Stimulated activated CD4-positive, alpha-beta T cell treated with anti-CD3 and anti-CD28 coated beads, Interleukin-12 subunit alpha, Interleukin-12 subunit beta, amount 100 ng/mL, for 48 hours (primary cell): ENCODE data around the gene ATP8B2.
A peak's percentile ranks its signal among the peaks of the same experiment; 100 is the strongest.
"Not testable (repeated sequence)": the region's sequence is repeated elsewhere in the genome, so short reads cannot be mapped to it uniquely, and the experiment has no call there.

Source experiments
- DNase-seq, 3 donors: peaks; one replicate each; pipeline ENCODE4 v3.0.0-alpha.2; 2020; ENCODE audit warnings: low read depth in 2 of 3, low spot score in 1 of 3

The ATP8B2 gene

DNA sequence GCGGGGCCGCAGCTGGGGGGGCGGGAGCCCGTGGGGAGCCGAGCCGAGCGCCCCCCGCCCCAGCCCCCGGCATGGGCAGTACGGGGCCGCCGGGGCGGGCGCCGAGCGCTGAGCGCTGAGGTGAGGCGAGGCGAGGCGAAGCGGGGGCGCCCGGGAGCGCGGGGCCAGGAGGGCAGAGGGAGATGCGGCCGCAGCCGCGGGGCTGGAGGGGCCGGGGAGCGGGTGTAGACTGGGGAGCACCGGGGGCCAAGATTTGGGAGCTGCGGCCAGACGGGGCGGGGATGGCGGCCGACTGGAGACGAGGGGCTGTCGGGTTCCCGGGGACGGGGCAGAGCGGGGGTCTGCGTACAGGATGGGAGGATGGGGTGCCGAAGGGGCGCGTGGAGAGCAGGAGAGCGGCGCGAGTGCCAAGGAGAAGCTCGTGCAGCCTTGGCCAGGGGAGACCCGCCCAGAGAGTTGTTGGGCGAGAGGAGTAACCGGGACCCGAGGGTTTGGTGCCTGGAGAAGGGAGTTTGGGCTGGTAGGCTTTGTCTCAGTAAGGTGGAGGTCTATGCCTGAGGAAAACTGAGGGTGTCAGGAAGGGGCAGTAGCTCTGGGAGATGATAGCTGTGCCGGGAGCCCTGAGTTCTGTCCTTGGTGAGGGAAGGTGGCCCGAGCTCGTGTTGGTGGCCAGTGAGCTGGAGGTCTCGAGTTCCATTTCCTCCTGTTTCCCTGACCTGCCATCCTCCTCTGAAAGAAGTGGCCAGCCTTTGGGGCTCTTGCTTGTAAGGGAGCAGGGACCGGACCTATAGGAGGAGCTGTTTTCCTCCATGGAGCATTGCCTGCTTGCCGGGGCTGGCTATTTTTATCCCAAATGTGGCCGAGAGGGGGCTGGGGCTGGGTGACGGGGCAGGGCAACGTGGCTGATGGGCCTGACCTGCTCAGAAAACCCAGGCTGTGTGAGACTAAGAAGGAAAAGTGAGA, 539 bp downstream of the ATP8B2 start:
- DNase-seq: peak in 2 of 3 donors; percentile 49 to 53

DNA sequence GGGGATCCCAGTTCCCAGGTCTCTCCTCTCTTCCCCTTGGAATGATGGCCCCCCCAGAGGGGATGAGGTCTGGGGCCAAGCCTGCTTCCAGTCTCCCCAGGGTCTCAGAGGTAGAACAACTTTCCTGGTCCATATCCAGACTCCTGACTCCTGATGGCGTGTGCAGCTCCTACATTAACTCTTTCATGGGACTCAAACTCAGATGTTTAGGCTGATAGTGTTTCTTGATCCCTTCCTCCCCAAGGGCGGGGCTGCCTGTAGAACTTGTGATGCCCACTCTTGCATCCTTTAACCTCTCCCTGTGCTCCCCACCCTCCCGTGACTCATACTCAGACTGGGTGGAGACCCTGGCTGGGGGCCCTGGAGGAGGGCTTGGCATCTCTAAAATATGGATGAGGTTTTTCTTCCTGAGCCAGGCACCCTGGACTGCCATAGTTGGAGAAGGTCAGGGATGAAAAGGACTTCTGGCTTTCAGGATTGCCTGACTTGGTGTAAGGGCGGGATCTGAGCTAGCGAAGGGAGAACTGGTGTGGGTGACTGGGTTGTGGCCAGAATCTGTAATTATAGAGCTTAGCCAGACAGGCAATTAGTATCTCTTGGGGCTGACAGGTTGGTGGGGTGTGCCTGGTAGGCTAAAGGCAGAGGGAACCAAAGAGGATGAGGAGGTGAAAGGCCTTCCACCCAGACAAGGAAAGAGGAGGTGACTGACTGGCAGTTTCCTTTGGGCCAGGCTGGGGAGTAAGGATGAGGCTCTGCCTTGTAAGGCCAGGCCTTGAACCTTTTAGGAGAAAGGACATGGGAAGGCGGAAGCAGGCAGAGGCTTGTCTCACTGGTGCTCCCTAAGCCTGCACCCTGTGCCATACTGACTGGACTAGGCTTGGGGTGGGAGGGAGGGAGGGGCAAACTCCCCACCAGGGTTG, 1.5 kb downstream of the ATP8B2 start:
- DNase-seq: no peak

DNA sequence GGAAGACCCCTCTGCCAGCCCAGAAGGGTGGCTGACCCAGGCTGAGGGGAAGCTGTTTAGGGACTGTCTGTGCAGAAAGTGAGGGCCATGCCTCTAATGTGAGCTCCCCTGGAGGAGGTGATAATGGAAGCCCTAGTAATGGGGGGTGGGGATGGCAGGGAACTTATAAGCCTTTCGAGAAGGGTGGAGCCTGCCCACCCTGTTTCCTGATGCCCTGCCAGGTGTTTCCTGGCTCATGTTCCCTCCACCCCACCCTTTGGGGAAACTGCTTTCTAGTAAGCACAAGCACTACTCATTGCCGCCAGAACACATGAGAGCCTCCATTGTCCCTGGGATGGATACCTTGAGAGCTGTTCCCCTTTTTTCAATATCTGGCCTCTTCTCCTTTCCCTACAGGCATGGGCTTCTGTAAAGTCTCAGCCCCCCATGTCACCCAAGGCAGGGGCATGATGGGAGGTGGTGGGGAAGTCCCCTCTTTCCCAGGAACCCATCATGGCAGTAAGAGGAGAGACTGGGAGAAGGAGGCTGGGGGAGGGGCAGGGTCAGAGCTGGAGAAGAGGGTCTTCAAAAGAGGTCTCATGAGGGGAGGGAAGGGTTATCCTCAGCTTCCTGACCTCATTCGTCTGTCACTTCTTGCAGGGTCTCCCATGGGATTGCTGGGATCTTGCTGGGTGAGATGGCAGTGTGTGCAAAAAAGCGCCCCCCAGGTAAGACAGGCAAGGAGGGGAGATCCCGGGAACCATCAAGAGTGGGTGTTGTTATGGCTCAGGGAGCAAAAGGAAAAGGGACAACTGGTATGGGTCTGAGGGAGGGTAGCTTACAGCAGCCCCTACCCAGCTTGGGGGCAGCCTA, 2.4 kb downstream of the ATP8B2 start:
- no peak for DNase-seq

DNA sequence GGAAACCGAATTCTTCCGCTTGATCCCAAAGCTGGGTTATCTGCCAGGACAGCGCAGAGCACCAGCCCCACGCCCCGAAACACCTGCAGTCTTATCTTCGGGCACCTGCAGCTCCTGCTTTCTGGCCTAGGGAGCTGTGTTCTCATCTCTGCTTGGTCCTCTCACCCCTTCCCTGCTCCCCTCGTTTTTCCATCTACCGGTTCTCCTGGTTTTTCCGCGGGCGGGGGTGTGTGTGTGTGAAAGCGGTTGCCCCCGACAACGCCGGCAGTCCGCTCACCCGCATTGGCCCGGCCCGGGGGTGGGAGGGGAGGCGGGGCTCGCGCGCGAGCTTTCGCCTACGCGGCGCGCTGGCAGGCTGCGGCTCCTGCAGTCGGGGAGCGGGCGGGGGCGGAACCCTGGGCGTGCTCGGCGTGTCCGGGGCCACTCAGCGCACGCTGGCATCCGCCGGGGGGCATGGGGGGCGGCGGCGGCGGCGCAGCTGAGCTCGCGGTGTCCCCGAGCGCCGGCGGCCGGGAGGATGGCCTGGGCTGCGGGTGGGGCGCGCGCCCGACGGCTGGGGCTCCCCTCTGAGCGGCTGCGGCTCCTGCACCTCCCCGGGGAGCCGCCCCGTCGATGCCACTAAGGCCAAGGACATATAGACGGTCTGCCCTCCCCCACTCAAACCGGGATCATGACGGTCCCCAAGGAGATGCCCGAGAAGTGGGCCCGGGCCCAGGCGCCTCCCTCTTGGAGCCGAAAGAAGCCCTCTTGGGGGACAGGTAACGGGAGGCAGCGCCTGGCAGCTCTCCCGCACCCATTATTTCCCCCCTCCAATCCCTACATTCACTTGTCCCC, 3.2 kb downstream of the ATP8B2 start:
- peak; percentile 61 to 83 (median 67) for DNase-seq

DNA sequence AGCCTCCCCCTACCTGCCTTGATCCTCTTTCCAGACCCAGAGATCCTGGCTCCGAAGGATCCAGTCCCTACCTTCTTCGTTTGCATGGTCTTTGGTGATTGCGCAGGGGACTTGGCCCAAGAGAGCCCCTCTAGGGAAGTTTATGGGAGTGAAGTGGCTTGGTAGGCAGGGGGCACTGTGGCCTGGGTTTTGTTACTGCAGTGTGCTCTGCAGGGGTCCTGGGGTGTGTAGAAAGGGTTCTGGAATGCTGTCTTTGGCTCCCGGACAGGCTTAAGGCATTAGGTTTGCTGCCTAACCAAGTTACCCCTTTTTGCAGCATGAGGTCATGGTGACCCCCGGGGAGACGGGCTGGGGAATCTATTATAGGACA, 3.8 kb downstream of the ATP8B2 start:
- no peak for DNase-seq

DNA sequence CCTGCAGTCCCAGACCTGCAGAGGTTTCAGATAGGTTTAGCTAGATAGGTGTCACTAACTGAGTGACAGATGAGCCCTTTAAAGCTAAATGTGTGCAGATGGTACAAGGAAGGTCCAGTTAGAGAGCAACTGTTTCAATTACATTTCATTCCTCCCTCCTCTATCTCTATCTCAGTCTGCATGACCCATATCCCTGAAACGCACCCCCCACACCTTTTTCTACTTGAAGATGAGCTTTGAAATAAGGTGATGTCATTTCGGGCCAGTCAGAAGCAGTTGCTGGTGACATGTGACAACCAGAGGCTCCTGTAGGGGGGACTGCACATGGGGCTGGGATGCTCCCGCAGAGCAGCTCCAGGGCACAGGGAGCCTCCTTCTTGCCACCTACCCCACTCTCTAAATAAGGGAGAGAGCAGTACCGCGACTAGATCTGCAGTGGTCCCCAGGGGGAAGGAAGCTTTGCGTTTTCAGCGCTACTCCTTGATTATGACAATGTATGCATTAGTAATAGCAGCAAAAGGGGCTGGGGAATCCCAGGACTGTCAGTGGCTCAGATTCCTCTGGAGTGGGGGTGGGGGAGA, 4.3 kb downstream of the ATP8B2 start:
- no peak for DNase-seq

DNA sequence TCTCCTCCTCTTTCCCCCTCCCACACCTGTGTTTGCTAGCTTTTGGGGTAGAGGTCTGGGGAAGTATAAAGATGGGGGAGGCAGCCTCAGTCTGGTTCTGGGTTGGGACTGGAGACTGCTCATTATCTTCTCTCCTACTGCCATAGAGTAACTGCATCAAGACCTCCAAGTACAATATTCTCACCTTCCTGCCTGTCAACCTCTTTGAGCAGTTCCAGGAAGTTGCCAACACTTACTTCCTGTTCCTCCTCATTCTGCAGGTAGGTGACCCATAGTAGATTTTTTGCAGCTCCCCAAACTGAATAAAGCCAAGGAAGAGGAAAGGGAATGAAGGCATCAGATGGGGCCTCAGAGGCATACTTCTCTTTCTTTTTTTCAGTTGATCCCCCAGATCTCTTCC, 5.3 kb downstream of the ATP8B2 start:
- no peak for DNase-seq

DNA sequence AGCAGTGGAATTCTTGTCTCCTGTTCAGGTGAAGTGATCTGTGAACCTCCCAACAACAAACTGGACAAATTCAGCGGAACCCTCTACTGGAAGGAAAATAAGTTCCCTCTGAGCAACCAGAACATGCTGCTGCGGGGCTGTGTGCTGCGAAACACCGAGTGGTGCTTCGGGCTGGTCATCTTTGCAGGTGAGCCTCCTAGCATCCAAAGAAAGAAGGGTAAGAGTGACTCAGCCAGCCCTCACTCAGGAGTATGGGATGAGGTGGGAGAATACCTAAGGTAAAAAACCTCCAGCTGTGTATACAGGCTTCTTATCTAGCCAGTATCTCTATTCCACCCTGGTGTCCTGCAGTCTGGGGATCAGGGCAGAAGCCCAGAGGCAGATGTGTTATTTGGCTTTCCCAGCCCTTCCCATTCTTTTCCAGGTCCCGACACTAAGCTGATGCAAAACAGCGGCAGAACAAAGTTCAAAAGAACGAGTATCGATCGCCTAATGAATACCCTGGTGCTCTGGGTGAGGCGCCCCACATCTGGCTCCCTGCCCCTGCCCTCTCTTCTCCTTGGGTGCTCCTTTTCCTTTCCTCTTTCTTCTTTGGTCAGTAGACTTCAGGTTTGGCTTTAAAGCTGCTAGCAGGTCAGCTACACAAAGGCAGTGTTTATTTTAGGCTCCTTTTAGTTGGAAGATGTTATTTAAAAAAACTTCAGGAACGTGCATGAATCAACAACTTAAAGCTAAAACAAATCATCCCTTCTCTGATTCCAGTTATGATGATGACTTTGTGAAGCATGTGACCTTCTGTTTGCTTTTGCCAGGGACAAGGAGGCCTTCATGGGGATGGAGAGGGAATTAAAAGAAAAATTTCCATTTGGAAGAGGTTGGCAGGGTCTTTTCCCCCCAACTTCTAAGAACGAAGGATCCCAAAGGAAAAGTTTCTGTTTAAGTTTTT, 9.0 kb downstream of the ATP8B2 start:
- DNase-seq: no peak

DNA sequence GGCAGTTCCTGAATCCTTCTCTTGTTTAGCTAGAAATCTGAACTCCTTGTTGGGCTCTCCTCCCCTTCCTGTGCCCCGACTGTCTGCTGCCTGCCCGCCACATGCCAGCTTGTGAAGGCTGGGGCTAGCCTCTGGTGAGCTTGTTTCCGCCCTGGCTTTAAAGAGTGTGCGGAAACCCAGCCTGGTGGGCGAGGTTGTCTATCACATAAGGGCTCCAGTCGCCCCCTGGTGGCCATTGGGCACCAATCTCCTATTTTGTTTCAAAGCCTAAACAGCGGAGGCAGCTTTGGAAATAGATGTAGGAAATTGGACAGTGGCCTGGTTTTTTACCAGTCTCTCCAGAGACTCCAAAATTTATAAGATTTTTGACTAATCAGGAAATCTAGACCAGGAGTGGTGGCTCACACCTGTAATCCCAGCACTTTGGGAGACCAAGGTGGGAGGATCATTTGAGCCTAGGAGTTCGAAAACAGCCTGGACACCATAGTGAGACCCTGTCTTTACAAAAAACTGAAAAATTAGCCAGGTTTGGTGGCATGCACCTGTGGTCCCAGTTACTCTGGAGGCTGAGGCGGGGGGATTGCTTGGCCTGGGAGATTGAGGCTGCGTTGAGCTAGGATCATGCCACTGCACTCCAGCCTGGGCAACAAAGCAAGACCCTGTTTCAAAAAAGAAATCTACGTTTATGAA, 9.8 kb downstream of the ATP8B2 start:
- peak; percentile 87 to 92 (median 89) for DNase-seq

DNA sequence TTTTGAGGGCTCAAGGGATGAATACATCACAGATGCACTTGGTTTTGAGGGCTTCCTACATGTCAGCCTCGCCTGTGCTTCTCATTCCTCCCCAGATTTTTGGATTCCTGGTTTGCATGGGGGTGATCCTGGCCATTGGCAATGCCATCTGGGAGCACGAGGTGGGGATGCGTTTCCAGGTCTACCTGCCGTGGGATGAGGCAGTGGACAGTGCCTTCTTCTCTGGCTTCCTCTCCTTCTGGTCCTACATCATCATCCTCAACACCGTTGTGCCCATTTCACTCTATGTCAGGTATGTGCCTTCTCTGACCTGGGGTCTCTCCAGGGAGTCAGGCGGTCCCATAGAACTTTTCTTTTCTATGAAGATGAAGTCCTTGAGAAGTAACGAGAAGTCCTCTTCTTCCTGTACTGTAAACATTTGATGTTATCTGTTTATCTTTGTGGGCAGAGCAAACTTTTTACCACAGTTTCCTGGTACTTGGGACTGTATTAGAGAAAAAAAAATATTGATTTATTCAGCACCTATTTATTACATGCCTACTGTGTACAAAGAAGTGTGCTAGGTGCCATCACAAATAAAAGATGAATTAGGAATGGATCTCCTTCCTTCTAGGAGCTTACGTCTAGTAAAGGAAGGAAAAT, 12.0 kb downstream of the ATP8B2 start:
- no peak for DNase-seq

DNA sequence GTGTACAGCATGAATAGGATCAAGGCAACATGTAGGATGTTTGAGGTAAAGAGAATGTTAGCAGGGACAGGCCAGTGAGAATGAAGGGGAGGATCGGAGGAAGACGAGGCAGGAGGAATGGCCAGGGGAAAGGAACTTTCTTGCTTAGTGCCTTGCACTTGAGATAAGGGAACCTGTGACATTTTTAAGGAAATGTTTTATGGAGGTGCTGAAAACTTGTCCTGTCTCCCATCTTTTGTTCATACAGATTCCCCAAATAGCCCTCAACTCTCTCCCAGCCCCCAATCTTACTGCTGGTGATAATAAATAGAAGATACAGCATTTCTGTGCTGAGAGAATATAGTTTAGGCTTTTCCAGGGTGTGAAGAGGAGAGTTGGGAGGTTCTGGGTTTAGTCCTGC, 13.6 kb downstream of the ATP8B2 start:
- no peak for DNase-seq

DNA sequence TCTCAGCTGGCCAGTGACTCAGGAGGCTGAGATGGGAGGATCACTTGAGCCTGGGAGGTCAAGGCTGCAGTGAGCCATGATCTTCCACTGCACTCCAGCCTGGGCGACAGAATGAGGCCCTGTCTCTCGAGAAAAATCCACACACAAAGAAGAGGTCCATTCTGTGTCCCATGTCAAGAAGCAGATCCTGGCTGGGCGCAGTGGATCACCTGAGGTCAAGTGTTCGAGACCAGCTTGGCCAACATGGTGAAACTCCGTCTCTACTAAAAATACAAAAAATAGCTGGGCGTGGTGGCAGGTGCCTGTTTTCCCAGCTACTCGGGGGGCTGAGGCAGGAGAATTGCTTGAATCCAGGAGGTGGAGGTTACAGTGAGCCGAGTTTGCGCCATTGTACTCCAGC, 16.0 kb downstream of the ATP8B2 start:
- not testable (repeated sequence) for DNase-seq

DNA sequence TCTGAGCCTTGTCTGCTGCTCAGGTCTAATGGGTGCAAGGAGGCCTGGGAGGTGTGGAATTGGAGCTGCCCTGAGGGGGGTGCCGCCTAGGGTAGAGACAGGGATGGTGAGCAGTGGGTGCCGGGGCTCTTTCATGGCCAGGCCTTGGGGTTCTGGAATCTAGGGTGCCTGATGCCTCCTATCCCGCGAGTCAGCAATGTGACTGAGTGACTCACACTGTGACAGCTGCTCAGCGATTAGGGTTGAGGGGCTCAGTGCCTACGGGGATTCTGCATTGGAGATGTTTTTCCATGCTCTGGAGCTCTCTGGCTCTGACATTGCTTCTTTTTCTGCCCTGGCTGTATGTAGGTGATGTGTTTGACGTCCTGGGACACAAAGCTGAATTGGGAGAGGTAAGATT, 16.8 kb downstream of the ATP8B2 start:
- DNase-seq: no peak

DNA sequence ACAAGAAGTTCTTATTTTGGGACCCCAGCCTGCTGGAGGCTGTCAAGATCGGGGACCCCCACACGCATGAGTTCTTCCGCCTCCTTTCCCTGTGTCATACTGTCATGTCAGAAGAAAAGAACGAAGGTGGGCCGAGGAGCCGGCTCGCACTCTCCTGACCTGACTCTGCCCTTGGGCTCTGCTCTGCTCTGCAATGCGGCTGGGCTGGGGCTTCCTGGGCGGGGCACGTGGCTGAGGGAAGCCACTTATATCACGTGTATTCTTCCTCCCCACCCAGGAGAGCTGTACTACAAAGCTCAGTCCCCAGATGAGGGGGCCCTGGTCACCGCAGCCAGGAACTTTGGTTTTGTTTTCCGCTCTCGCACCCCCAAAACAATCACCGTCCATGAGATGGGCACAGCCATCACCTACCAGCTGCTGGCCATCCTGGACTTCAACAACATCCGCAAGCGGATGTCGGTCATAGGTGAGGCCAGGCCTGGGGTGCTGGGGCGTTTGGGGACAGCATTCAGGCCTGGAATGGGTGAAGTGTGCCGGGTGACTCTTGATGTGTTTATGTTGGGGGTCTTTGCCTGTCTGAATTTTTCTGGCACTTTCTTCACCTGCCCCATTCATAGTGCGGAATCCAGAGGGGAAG, 17.6 kb downstream of the ATP8B2 start:
- DNase-seq: peak in 1 of 3 donors; percentile 54

DNA sequence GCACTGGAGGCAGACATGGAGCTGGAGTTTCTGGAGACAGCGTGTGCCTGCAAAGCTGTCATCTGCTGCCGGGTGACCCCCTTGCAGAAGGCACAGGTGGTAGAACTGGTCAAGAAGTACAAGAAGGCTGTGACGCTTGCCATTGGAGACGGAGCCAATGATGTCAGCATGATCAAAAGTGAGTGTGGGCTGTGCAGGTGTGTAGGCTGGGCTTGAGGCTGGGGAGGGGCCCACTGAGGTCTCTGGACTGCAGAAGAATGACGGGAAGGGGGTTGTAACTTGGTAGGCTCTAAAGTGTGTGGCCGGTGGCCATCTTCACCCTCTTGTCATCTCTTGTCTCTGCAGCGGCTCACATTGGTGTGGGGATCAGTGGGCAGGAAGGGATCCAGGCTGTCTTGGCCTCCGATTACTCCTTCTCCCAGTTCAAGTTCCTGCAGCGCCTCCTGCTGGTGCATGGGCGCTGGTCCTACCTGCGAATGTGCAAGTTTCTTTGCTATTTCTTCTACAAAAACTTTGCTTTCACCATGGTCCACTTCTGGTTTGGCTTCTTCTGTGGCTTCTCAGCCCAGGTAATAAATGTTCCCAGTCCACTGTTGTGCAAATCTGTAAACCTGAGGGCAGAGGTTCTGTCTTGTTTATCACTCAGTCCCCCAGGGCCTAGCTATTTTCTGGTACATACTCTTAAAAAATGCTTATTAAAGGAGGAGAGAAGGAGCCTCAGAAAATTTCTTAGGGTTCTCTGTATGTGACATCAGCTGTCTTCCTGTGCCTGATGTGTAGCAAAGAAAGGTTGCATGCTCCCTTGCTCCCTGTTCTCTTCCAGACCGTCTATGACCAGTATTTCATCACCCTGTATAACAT, 19.9 kb downstream of the ATP8B2 start:
- peak; percentile 61 to 72 (median 69) for DNase-seq

DNA sequence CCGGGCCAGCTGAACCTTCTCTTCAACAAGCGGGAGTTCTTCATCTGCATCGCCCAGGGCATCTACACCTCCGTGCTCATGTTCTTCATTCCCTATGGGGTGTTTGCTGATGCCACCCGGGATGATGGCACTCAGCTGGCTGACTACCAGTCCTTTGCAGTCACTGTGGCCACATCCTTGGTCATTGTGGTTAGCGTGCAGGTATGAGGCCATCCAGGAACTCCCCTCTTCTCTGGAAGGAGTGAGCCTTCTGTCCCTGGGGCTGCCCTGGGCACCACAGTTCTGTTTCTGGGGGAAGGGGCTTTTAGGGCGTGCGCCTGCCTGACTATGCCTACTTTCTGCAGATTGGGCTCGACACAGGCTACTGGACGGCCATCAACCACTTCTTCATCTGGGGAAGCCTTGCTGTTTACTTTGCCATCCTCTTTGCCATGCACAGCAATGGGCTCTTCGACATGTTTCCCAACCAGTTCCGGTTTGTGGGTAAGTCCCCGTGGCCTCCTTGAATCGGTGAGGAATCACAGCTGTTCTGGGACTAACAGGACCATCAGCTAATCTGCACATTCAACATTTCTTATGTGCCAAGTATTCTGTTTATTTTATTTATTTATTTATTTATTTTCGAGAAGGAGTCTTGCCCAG, 21.1 kb downstream of the ATP8B2 start:
- DNase-seq: no peak
